A549 (cell line): Measurements from ENCODE around the gene RFPL1.
"Not testable (repeated sequence)": the region's sequence is repeated elsewhere in the genome, so short reads cannot be mapped to it uniquely, and the experiment has no call there.

Experiments
- CTCF ChIP-seq: fragments of >200 bp; sonication (Bioruptor Twin); formaldehyde crosslinking; IDR thresholded peaks from 3 replicates; pipeline ENCODE4 v1.5.1; 2016
- EP300 ChIP-seq, 2 experiments: fragments of >200 bp; sonication (Bioruptor Twin); formaldehyde crosslinking; IDR thresholded peaks; 2 replicates in 1 of 2; 3 replicates in 1 of 2; pipeline ENCODE4 v1.6.1; 2016 to 2017
- RNF2 ChIP-seq: fragments of 200-600 bp; sonication (generic); IDR thresholded peaks from 2 replicates; pipeline ENCODE4 v1.6.1; 2016; ENCODE audit warnings: low read depth, mild to moderate bottlenecking, antibody characterized with exemption, moderate library complexity, borderline replicate concordance
- SREBF2 ChIP-seq: fragments of 450-650 bp; IDR thresholded peaks from 2 replicates; pipeline ENCODE4 v1.6.1; 2014; ENCODE audit warnings: mild to moderate bottlenecking, moderate library complexity
- USF2 ChIP-seq: fragments of 450-650 bp; IDR thresholded peaks from 2 replicates; pipeline ENCODE4 v1.6.1; 2014; ENCODE audit warnings: antibody characterized with exemption

- TF ChIP-seq CTCF; RNF2; SREBF2; USF2; EP300 (IDR thresholded peaks at IDR 0.05): not testable (repeated sequence)
Measured at GRCh38 chr22:29418704-29419103, 19.7 kb upstream of the RFPL1 start.
